IPS DF 4.7 (cell line): Measurements from ENCODE around the gene UBL5.
"Not testable (repeated sequence)": the region's sequence is repeated elsewhere in the genome, so short reads cannot be mapped to it uniquely, and the experiment has no call there.

ENCODE experiments used
- DNase-seq: peaks from one replicate; pipeline ENCODE4 v3.0.0-alpha.2; 2013; ENCODE audit warnings: low spot score; ENCODE audit errors: extremely low read depth

Gene UBL5

GRCh38 chr19:9827289-9828238 lies at the start of gene UBL5:
UBL5 (plus strand) TSS chr19:9827918; CDS start chr19:9828338, 420 bp downstream.
- DNase-seq = no peak

- no peak for DNase-seq
Measured at GRCh38 chr19:9782338-9782737, 45.4 kb upstream of the UBL5 start.

GRCh38 chr19:9784163-9784496 lies 43.6 kb upstream of the UBL5 start:
- DNase-seq = not testable (repeated sequence)

- peak; percentile 87 for DNase-seq
Measured at GRCh38 chr19:9785367-9786331, 42.1 kb upstream of the UBL5 start.

DNA sequence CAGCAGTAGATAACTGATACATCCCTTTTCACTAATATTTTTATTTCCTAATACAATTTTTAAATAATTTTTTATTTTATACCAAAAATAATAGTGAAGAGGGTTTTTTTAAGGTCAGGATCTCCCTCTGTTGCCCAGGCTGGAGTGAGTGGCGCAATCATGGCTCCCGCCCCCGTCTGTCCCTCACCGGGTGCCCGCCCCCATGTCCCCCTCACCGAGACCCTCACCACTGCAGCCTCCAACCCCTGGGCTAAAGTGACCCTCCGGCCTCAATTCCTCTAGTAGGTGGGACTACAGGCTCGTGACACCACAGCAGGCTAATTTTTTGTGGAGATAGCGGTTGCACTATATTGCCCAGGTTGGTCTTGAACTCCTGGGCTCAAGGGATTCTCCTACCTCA lies 41.4 kb upstream of the UBL5 start:
- DNase-seq = no peak

DNA sequence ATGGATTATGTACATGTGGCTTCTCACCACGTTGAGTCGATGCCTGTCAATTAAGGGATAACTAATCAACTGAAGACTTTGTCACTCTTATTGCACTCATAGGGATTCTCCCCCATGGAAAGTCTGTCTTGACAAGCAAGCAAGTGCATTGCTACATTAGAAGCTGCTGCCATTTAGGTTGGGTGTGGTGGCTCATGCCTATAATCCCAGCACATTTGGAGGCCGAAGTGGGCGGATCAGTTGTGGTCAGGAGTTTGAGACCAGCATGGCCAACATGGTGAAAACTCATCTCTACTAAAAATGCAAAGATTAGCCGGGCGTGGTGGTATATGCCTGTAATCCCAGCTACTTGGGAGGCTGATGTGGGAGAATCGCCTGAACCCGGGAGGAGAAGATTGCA lies 40.9 kb upstream of the UBL5 start:
- DNase-seq = no peak

GRCh38 chr19:9788604-9789003 lies 39.1 kb upstream of the UBL5 start:
- DNase-seq = not testable (repeated sequence)

- DNase-seq = no peak
Measured at GRCh38 chr19:9789066-9789465, 38.7 kb upstream of the UBL5 start.

DNA sequence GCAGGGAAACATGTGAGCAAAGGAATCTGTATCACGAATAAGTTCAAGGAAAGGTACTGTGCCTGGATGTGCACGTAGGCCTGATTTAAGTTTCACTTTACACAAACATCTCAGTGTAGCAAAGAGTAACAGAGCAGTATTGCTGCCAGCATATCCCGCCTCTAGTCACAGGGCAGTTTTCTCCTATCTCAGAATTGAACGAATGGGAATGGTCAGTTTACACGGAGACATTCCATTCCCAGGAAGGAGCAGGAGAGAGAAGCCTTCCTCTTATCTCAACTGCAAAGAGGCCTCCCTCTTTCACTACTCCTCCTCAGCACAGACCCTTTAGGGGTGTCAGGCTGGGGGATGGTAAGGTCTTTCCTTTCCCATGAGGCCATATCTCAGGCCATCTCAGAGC lies 38.1 kb upstream of the UBL5 start:
- not testable (repeated sequence) for DNase-seq

- DNase-seq = not testable (repeated sequence)
Measured at GRCh38 chr19:9791073-9791367, 36.7 kb upstream of the UBL5 start.

DNA sequence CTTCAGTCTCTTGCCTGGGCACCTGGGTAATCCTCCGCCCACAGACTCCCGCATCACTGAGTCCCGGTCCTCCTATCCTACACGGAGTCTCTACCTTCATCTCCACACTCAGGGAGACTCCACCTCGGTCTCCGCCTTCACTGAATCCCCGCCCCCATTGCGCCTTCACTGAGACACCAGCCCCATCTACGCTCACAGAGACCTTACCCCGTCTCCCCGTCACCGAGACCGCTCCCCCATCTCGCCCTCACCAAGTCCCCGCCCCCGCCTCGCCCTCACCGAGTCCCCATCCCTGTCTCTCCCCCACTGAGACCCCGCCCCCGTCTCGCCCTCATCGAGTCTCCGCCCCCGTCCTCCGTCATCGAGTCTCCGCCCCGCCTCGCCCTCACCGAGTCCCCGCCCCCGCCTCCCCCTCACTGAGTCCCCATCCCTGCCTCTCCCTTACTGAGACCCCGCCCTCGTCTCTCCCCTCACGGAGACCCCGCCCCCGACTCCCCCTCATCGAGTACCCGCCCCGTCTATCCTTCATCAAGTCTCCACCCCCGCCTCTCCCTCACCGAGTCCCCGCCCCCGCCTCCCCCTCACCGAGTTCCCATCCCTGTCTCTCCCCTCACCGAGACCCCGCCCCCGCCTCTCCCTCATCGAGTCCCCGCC lies 36.0 kb upstream of the UBL5 start:
- DNase-seq = peak; percentile 64

DNA sequence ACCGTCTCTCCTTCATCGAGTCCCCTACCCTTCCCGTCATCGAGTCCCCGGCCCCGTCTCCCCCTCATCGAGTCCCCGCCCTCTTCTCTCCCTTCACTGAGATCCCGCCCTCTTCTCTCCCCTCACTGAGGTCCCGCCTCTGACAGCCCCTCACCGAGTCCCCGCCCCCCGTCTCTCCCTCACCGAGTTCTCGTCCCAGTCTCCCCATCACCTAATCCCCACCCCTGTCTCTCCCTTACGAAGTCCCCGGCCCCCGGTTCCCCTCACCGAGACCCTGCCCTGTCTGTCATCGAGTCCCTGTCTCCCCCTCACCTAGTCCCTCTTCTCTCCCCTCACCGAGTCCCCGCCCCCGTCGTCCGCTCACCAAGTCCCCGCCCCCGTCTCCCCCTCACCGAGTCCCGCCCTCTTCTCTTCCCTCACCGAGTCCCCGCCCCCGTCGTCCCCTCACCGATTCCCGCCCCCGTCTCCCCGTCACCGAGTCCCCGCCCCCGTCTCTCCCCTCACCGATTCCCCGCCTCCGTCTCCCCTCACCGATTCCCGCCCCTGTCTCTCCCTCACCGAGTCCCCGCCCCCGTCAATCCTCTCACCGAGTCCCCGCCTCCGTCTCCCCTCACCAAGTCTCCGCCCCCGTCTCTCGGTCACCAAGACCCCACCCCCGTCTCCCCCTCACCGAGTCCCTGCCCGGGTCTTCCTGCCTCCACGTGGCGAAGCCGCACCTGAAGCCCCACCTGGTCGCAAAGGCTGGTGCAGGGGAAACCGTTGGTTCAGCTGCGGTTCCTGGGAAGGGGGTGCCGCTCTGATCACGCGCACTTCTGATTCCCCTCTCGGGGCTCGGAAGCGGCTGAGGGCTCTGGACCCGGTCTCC lies 35.3 kb upstream of the UBL5 start:
- peak; percentile 71 for DNase-seq

DNA sequence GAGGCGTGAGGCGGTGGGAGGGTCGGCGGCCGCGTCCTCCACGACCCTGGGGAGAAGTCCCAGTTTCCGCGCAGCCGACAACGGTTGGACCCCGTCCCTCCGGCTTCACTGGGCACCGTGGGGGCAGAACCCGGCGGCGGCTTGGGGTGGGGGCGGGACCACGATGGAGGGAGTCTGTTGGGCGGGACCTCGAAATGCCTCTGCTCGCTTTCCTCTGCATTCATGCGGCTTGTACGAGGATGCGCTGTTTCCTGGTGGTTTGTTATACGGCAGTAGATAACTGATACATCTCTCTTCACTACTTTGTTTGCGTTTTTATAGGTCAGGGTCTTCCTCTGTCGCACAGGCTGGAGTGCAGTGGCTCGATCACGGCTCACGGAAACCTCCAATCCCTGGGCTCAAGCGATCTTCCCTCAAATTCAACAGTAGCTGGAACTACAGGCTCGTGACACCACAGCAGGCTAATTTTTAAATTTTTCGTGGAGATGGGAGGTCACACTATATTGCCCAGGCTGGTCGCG lies 34.6 kb upstream of the UBL5 start:
- no peak for DNase-seq

DNA sequence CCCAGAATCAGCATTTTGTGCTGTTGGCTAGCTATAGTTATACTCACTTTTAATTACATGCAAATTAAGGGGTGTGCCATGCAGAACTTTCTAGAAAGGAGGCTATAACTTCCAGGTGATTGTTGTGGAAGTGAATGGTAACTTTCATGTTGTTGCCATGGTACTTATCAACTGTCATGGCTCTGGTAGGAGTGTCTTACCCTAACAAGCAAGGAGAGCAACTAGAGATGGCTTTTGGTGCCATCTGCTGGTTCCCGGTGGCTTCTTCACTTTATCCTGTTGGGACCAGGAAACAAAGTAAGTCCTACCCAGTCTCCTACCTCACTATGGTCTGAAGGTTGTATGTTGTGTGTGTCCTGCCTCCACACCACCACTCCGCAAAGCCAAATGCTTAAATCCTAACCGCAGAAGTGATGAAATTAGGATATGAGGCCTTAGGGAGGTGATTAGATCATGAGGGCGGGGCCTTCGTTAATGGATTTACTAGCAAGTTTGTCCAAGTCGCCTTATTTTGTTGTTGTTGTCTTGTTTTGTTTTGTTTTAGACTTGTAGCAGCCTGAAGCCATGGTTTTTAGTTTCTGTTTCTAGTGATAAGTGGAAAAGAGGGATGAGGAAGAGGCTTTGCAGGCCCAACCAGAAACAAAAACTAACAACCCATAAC lies 31.5 kb upstream of the UBL5 start:
- peak; percentile 86 for DNase-seq

GRCh38 chr19:9797871-9798270 lies 29.8 kb upstream of the UBL5 start:
- no peak for DNase-seq

- DNase-seq = no peak
Measured at GRCh38 chr19:9799162-9799561, 28.6 kb upstream of the UBL5 start.

DNA sequence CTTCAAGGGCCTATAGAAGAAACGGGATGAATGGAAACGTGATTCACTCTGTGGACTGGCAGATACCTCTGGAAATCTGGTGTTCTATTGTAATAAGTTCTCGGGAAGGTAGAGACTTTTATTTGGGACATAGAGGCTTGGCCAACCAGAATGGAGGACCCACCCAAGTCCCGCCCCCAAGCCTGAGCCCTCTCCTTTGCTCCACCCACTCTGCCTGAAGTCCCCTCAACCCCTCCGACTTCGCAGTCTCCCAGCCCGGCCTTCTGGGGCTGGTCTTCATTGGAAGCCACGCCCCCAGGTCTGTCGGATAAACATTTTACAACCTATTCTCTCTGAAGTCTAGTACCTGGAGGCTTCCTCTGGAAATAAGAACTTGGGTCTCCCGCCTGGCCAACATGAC lies 25.7 kb upstream of the UBL5 start:
- DNase-seq = no peak

- no peak for DNase-seq
Measured at GRCh38 chr19:9806803-9807202, 20.9 kb upstream of the UBL5 start.

DNA sequence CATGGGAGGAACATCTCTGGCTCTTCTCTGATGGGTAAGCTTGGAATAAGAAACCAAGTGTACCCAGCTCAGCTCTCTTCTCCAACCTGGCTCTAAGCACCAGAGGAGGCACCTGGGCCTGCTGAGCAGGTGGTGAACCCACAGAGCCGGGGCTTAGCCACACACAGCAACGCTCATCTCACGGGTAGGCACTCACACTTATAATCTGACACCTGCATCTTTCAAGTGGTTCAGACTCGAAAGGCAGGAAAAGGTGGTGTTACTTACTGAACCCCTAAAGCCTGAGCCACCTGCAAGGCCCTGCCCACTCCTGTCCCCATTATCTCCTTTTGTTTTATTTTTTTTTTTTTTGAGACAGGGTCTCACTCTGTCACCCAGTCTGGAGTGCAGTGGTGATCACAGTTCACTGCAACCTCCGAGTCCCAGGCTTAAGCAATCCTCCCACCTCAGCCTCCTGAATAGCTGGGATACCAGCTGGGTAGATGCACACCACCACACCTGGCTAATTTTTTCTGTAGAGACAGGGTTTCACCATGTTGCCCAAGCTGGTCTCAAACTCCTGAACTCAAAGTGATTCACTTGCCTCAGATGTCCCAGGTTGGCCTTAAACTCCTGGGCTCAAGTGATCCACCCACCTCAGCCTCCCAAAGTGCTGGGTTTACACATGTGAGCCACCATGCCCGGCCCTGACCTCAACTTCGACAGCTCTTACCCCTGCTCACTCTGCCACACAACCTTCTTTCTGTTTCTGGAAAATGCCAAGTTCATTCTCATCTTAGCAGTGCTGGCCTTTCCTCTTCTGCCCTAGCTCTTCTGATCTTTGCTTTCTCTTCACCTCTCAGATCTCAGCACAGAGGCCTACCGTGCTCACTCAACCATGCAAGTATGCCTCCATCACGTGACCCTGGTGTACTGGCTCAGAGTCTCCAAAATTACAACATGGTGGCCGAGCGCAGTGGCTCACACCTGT lies 18.6 kb upstream of the UBL5 start:
- no peak for DNase-seq
